HepG2 (cell line): ENCODE measurements around the gene PLK2. TPM values are rescaled to one million over a fixed set of nuclear protein-coding genes. Genes with fewer than 3 reads are reported as not detected.
A peak's percentile ranks its signal among the peaks of the same experiment; 100 is the strongest.

Source experiments
- BRD4 ChIP-seq: sonication (generic); formaldehyde crosslinking; IDR thresholded peaks from 2 replicates; pipeline ENCODE4 v1.4.0; 2020; ENCODE audit warnings: missing genetic modification reagents
- FOXA3 ChIP-seq: IDR thresholded peaks from 2 replicates; pipeline ENCODE4 v1.6.1; 2016; ENCODE audit warnings: missing genetic modification reagents, missing compliant biosample characterization
- GLI4 ChIP-seq: sonication (generic); formaldehyde crosslinking; IDR thresholded peaks from 2 replicates; pipeline ENCODE4 v1.5.1; 2020; ENCODE audit warnings: missing genetic modification reagents, mild to moderate bottlenecking, moderate library complexity, borderline replicate concordance
- HOXD1 ChIP-seq: sonication (generic); formaldehyde crosslinking; IDR thresholded peaks from 2 replicates; pipeline ENCODE4 v1.5.0; 2020; ENCODE audit warnings: missing genetic modification reagents
- MXI1 ChIP-seq: IDR thresholded peaks from 3 replicates; pipeline ENCODE4 v1.6.1; 2012; ENCODE audit warnings: low read depth, low read length, inconsistent platforms, borderline replicate concordance
- NFIB ChIP-seq: sonication (generic); formaldehyde crosslinking; IDR thresholded peaks from 2 replicates; pipeline ENCODE4 v1.9.0; 2021; ENCODE audit warnings: missing genetic modification reagents, mild to moderate bottlenecking, borderline replicate concordance
- PAWR ChIP-seq: sonication (generic); formaldehyde crosslinking; IDR thresholded peaks from 2 replicates; pipeline ENCODE4 v1.4.0; 2020; ENCODE audit warnings: missing genetic modification reagents, mild to moderate bottlenecking, borderline replicate concordance
- SPEN ChIP-seq: sonication (generic); formaldehyde crosslinking; IDR thresholded peaks from 2 replicates; pipeline ENCODE4 v1.5.1; 2020; ENCODE audit warnings: low read depth, mild to moderate bottlenecking, missing genetic modification reagents
- ZBTB1 ChIP-seq: sonication (generic); formaldehyde crosslinking; IDR thresholded peaks from 2 replicates; pipeline ENCODE4 v1.4.0; 2020; ENCODE audit warnings: missing genetic modification reagents, borderline replicate concordance
- ZNF17 ChIP-seq: sonication (generic); formaldehyde crosslinking; IDR thresholded peaks from 2 replicates; pipeline ENCODE4 v1.5.0; 2020; ENCODE audit warnings: mild to moderate bottlenecking, missing genetic modification reagents
- ZNF234 ChIP-seq: sonication (generic); formaldehyde crosslinking; conservative IDR thresholded peaks from 2 replicates; pipeline ENCODE4 v1.5.1; 2020; ENCODE audit warnings: mild to moderate bottlenecking, missing genetic modification reagents
- ZNF44 ChIP-seq: sonication (generic); formaldehyde crosslinking; IDR thresholded peaks from 2 replicates; pipeline ENCODE4 v1.5.1; 2020; ENCODE audit warnings: mild to moderate bottlenecking, missing genetic modification reagents
- ZNF496 ChIP-seq: sonication (generic); formaldehyde crosslinking; IDR thresholded peaks from 2 replicates; pipeline ENCODE4 v1.8.1; 2023; ENCODE audit warnings: mild to moderate bottlenecking, moderate library complexity, missing genetic modification reagents; ENCODE audit not compliant: insufficient replicate concordance
- ZNF552 ChIP-seq: sonication (generic); formaldehyde crosslinking; IDR thresholded peaks from 2 replicates; pipeline ENCODE4 v1.9.0; 2022; ENCODE audit warnings: missing genetic modification reagents, mild to moderate bottlenecking, borderline replicate concordance
- ZNF558 ChIP-seq: sonication (generic); formaldehyde crosslinking; IDR thresholded peaks from 2 replicates; pipeline ENCODE4 v1.9.0; 2022; ENCODE audit warnings: mild to moderate bottlenecking, missing genetic modification reagents, borderline replicate concordance
- ZNF563 ChIP-seq: sonication (generic); formaldehyde crosslinking; IDR thresholded peaks from 2 replicates; pipeline ENCODE4 v1.8.0; 2022; ENCODE audit warnings: mild to moderate bottlenecking, moderate library complexity, missing genetic modification reagents
- polyA plus RNA-seq, 8 experiments: library from polyadenylated mRNA; depleted of rRNA in 3 of 8; stranded (reverse) in 7 of 8; unstranded in 1 of 8; fragments of >200 nt; fragmentation: Illumina TruSeq in 4 of 8; extraction: Trizol in 4 of 8; gene quantifications; 2 replicates each; pipeline versions ENCODE4 v1.2.1 to v1.2.3, GENCODE V29; 2011 to 2016; ENCODE audit warnings: low read depth in 4 of 8, missing spikeins in 1 of 8, mixed read lengths in 1 of 8; ENCODE audit not compliant: insufficient read depth in 1 of 8
- total RNA-seq, 5 experiments: library from RNA; depleted of rRNA; stranded (reverse); fragments of >200 nt; fragmentation: Illumina TruSeq; extraction: Trizol; gene quantifications; 2 replicates each; pipeline ENCODE4 v1.2.3, GENCODE V29; 2016; ENCODE audit warnings: low read depth in 1 of 5
- TF ChIP-seq, protein P1 (sequence below): sonication (generic); formaldehyde crosslinking; IDR thresholded peaks from 2 replicates; pipeline ENCODE4 v1.8.1; 2023; ENCODE audit warnings: missing genetic modification reagents, inconsistent platforms, borderline replicate concordance
- TF ChIP-seq, protein P2 (sequence below): sonication (generic); formaldehyde crosslinking; IDR thresholded peaks from 2 replicates; pipeline ENCODE4 v1.8.1; 2022; ENCODE audit warnings: low read depth, mild to moderate bottlenecking, missing genetic modification reagents
- TF ChIP-seq, protein P3 (sequence below): sonication (generic); formaldehyde crosslinking; IDR thresholded peaks from 2 replicates; pipeline ENCODE4 v1.4.0; 2020; ENCODE audit warnings: mild to moderate bottlenecking, missing genetic modification reagents

The PLK2 gene
- total and polyA plus RNA-seq, 2 of the 13 experiments (the other 11 are each of a cell fraction or from before 2014, with no cell fraction given): 9.6 to 29.6 TPM

DNA sequence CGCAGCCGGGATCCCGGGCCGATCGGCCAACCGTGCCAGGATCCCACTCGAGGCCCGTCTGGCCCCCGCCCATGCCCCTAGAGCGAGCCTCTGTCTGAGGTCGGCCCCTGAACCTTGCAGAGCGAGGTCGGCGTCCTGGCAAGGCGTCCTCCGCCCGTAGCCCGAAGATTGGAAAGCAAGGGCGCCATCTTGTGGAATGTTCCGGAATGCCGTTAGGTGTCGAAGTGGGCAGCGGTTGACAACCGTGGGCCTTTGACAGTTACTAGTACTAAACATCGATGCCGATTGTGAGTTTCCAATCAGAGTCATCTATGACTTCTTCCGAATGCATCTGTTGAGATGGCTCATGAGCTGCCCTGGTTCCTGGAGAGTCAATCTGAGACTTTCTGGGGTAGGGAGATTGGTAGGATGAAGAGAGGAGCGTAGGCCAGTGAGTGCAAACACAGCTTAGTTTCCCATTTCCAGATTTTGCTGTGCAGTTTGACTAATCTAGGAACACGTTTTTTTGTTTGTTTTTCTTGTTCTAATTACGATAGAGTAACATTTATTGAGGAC, 923 bp upstream of the PLK2 start (continued):
- TF ChIP-seq HOXD1: no peak; the same call in 1 of the 2 replicates
- no peak for TF ChIP-seq ZNF496
- no peak for TF ChIP-seq PAWR (CRISPR knock-in tag)
- no peak for TF ChIP-seq ZNF563 (CRISPR knock-in tag)
- TF ChIP-seq, protein P1, sequence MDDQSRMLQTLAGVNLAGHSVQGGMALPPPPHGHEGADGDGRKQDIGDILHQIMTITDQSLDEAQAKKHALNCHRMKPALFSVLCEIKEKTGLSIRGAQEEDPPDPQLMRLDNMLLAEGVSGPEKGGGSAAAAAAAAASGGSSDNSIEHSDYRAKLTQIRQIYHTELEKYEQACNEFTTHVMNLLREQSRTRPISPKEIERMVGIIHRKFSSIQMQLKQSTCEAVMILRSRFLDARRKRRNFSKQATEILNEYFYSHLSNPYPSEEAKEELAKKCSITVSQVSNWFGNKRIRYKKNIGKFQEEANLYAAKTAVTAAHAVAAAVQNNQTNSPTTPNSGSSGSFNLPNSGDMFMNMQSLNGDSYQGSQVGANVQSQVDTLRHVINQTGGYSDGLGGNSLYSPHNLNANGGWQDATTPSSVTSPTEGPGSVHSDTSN (CRISPR knock-in tag): no peak
- TF ChIP-seq ZNF44 (CRISPR knock-in tag): 0 out of 2 replicates have a peak, but pooled peaks have one; percentile 37
- no peak for TF ChIP-seq ZNF17 (CRISPR knock-in tag)
- TF ChIP-seq ZNF552 (CRISPR knock-in tag): no peak
- TF ChIP-seq, protein P2, sequence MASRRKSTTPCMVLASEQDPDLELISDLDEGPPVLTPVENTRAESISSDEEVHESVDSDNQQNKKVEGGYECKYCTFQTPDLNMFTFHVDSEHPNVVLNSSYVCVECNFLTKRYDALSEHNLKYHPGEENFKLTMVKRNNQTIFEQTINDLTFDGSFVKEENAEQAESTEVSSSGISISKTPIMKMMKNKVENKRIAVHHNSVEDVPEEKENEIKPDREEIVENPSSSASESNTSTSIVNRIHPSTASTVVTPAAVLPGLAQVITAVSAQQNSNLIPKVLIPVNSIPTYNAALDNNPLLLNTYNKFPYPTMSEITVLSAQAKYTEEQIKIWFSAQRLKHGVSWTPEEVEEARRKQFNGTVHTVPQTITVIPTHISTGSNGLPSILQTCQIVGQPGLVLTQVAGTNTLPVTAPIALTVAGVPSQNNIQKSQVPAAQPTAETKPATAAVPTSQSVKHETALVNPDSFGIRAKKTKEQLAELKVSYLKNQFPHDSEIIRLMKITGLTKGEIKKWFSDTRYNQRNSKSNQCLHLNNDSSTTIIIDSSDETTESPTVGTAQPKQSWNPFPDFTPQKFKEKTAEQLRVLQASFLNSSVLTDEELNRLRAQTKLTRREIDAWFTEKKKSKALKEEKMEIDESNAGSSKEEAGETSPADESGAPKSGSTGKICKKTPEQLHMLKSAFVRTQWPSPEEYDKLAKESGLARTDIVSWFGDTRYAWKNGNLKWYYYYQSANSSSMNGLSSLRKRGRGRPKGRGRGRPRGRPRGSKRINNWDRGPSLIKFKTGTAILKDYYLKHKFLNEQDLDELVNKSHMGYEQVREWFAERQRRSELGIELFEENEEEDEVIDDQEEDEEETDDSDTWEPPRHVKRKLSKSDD (CRISPR knock-in tag): no peak
- peak; percentile 28; the same call in 1 of the 2 replicates for TF ChIP-seq FOXA3
- no peak for TF ChIP-seq ZBTB1 (CRISPR knock-in tag)
- TF ChIP-seq, protein P3, sequence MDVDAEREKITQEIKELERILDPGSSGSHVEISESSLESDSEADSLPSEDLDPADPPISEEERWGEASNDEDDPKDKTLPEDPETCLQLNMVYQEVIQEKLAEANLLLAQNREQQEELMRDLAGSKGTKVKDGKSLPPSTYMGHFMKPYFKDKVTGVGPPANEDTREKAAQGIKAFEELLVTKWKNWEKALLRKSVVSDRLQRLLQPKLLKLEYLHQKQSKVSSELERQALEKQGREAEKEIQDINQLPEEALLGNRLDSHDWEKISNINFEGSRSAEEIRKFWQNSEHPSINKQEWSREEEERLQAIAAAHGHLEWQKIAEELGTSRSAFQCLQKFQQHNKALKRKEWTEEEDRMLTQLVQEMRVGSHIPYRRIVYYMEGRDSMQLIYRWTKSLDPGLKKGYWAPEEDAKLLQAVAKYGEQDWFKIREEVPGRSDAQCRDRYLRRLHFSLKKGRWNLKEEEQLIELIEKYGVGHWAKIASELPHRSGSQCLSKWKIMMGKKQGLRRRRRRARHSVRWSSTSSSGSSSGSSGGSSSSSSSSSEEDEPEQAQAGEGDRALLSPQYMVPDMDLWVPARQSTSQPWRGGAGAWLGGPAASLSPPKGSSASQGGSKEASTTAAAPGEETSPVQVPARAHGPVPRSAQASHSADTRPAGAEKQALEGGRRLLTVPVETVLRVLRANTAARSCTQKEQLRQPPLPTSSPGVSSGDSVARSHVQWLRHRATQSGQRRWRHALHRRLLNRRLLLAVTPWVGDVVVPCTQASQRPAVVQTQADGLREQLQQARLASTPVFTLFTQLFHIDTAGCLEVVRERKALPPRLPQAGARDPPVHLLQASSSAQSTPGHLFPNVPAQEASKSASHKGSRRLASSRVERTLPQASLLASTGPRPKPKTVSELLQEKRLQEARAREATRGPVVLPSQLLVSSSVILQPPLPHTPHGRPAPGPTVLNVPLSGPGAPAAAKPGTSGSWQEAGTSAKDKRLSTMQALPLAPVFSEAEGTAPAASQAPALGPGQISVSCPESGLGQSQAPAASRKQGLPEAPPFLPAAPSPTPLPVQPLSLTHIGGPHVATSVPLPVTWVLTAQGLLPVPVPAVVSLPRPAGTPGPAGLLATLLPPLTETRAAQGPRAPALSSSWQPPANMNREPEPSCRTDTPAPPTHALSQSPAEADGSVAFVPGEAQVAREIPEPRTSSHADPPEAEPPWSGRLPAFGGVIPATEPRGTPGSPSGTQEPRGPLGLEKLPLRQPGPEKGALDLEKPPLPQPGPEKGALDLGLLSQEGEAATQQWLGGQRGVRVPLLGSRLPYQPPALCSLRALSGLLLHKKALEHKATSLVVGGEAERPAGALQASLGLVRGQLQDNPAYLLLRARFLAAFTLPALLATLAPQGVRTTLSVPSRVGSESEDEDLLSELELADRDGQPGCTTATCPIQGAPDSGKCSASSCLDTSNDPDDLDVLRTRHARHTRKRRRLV (CRISPR knock-in tag): no peak
- 0 out of 2 replicates have a peak, but pooled peaks have one; percentile 16 for TF ChIP-seq ZNF558 (CRISPR knock-in tag)
- no peak for TF ChIP-seq ZNF234 (CRISPR knock-in tag)
- peak; percentile 40; the same call in 1 of the 2 replicates for TF ChIP-seq BRD4
- no peak; the same call in 1 of the 2 replicates for TF ChIP-seq GLI4
- no peak; the same call in 1 of the 2 replicates for TF ChIP-seq SPEN (CRISPR knock-in tag)
- TF ChIP-seq MXI1: peak; percentile 5; the same call in 1 of the 3 replicates
- no peak for TF ChIP-seq NFIB (CRISPR knock-in tag)
